ENCODE results near the gene TTLL1. TPM values are rescaled to one million over a fixed set of nuclear protein-coding genes. Genes with fewer than 3 reads are reported as not detected.

TTLL1 gene
- total RNA-seq, 4 donors from 2014 or later: 4.4 to 11.4 (median 5.8) TPM

- Histone ChIP-seq H3K27ac (no peak overlapping the region), H3K36me3 (no peaks in the 10 kb centered on the region), H3K4me1 (peaks cover 7 to 10% of the 10 kb centered on the region in 2 donors), H3K9me3 (no peaks in the 10 kb centered on the region), H3K4me3 (replicated peaks in 1 of 3) (no peak overlapping the region), H3K27me3 (no peaks in the 10 kb centered on the region)
- 66 to 75% methylated on average over 10 of the region's 10 CpGs for WGBS, 2 donors
- intact Hi-C loops (cut with DNase I): loop anchor here (10.0 kb wide), 1 partner anchor 380 kb away; no protein-coding TSS in a partner anchor
- peak; percentile 44 to 46 for DNase-seq
- TF ChIP-seq POLR2A (IDR thresholded peaks at IDR 0.05) (no peak), CTCF (IDR thresholded peaks at IDR 0.05) (no peak)
Measured at GRCh38 chr22:43044290-43044712, 44.9 kb downstream of the TTLL1 start.

DNA sequence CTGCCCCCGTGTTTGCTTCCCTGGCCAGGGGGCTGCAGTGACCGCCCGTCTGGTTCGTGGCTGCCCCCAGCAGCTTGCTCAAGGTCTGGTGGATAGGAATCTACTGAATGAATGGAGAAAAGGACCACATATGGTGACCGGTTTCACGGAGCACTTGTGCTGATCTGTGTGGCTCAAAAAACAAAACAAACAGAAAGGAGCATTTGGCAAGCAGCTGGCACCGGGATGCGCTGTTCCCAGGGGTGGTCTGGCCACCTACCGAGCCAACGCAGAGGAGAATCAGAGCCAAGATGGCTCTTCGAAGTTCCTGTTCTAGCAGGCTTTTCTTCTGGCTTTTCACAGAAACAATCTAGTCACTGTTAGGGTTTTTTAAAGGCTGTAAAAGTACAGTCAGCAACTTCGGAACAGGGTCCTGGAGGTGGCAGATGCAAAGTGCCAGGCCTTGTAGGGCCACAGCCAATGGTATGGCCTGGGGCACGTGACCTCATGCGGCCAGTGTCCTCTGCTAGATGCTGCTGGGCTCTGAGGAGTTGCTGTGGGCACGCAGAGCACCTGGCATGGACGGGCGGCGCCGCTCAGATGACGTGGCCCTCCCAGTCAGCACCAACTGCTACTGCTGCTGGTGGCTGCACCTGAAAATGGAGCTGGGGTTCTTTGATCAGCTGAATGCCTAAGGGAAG is 47.0 kb downstream of the TTLL1 start:
- H3K27ac ChIP-seq: peak overlapping the region in 2 of 3 donors; percentile 12 to 18
- peak in 1 of 2 donors; percentile 51 for DNase-seq
- intact Hi-C loops (cut with DNase I): loop anchor here (10.0 kb wide), 1 partner anchor 377 kb away; no protein-coding TSS in a partner anchor
- peaks cover 7 to 10% of the 10 kb centered on the region in 2 donors for H3K4me1 ChIP-seq
- H3K36me3 ChIP-seq: no peaks in the 10 kb centered on the region
- 62 to 75% methylated on average over 15 to 18 of the region's 20 CpGs for WGBS, 2 donors
- H3K27me3 ChIP-seq: no peaks in the 10 kb centered on the region
- H3K9me3 ChIP-seq: no peaks in the 10 kb centered on the region
- TF ChIP-seq POLR2A (IDR thresholded peaks at IDR 0.05) (no peak), CTCF (IDR thresholded peaks at IDR 0.05) (no peak)
- H3K4me3 ChIP-seq (replicated peaks in 1 of 3): no peak overlapping the region

DNA sequence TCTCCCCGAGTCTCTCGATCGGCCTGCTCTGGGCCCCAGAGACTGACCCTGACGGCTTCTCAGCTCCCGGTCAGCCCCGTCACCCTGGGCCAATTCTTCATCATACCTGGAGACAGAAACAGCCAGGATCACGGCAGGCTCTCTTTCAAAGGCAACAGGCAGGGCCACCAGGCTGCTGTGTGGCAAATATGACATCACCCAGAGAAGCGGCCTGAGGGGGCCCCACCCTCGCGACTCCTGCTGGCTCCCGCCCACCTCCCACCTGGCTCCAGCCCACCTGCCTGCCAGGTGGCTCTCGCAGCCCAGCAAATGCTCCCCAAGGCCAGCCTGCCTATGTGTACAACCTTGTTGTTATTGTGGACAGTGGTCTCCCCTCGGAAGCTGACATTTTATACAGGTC is 49.4 kb downstream of the TTLL1 start:
- no peaks in the 10 kb centered on the region for H3K27me3 ChIP-seq
- no peaks in the 10 kb centered on the region for H3K9me3 ChIP-seq
- intact Hi-C loops (cut with DNase I): loop anchor here (10.0 kb wide), 1 partner anchor 375 kb away; no protein-coding TSS in a partner anchor
- H3K4me3 ChIP-seq (replicated peaks in 1 of 3): no peak overlapping the region
- no peaks in the 10 kb centered on the region for H3K36me3 ChIP-seq
- peaks cover 7 to 10% of the 10 kb centered on the region in 2 donors for H3K4me1 ChIP-seq
- DNase-seq: no peak
- 84 to 95% methylated on average over 9 of the region's 13 CpGs for WGBS, 2 donors
- no peak overlapping the region for H3K27ac ChIP-seq
- TF ChIP-seq CTCF (IDR thresholded peaks at IDR 0.05): no peak
- no peak for TF ChIP-seq POLR2A (IDR thresholded peaks at IDR 0.05)

- TF ChIP-seq POLR2A (IDR thresholded peaks at IDR 0.05): no peak
- TF ChIP-seq CTCF (IDR thresholded peaks at IDR 0.05): no peak
- Histone ChIP-seq H3K4me1 (peaks cover 7 to 18% of the 10 kb centered on the region in 2 donors), H3K27ac (no peak overlapping the region), H3K4me3 (replicated peaks in 1 of 3) (no peak overlapping the region), H3K9me3 (no peaks in the 10 kb centered on the region), H3K27me3 (no peaks in the 10 kb centered on the region), H3K36me3 (no peaks in the 10 kb centered on the region)
- 95 to 96% methylated on average over 15 of the region's 15 CpGs for WGBS, 2 donors
- DNase-seq: no peak
- intact Hi-C loops (cut with DNase I): no loop called here
Measured at GRCh38 chr22:43038325-43038724, 50.9 kb downstream of the TTLL1 start.

DNA sequence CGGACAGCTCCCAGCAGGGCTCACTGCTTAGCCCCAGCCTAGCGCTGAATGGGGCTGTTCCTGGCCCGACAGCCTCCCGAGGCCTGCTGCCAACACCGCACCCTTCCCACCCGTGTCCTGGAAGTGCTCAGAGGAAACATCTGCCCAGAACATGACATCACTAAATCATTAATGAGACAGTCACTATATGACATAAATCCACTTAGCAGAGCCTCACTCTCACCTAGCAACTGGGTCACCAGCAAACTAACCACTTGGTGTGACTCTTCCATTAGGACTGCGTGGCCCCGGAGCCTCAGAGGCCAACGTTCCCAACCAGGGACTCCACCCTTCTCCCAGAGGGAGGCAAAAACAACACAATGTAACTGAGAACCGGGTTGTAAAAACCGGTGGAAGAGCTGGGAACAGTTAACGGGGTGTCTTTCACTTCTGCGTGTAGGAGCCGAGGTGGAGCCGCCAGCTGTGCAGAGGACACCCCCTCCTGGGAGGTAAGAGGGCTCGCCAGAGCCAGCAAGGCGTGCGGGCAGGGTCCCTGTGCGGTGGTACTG is 52.8 kb downstream of the TTLL1 start:
- intact Hi-C loops (cut with DNase I): no loop called here
- no peaks in the 10 kb centered on the region for H3K9me3 ChIP-seq
- no peaks in the 10 kb centered on the region for H3K36me3 ChIP-seq
- DNase-seq: peak; percentile 29 to 34
- H3K27ac ChIP-seq: no peak overlapping the region
- no peak overlapping the region for H3K4me3 ChIP-seq (replicated peaks in 1 of 3)
- no peak for TF ChIP-seq POLR2A (IDR thresholded peaks at IDR 0.05)
- TF ChIP-seq CTCF (IDR thresholded peaks at IDR 0.05): no peak
- H3K27me3 ChIP-seq: no peaks in the 10 kb centered on the region
- H3K4me1 ChIP-seq: peaks cover 0 to 8% of the 10 kb centered on the region in 2 donors
- WGBS, 2 donors: 64 to 67% methylated on average over 18 to 19 of the region's 19 CpGs

Measured in thyroid gland (tissue), 4 donors.